ENCODE results near the gene ISG15.
"Not testable (repeated sequence)": the region's sequence is repeated elsewhere in the genome, so short reads cannot be mapped to it uniquely, and the experiment has no call there.

The ISG15 gene

DNA sequence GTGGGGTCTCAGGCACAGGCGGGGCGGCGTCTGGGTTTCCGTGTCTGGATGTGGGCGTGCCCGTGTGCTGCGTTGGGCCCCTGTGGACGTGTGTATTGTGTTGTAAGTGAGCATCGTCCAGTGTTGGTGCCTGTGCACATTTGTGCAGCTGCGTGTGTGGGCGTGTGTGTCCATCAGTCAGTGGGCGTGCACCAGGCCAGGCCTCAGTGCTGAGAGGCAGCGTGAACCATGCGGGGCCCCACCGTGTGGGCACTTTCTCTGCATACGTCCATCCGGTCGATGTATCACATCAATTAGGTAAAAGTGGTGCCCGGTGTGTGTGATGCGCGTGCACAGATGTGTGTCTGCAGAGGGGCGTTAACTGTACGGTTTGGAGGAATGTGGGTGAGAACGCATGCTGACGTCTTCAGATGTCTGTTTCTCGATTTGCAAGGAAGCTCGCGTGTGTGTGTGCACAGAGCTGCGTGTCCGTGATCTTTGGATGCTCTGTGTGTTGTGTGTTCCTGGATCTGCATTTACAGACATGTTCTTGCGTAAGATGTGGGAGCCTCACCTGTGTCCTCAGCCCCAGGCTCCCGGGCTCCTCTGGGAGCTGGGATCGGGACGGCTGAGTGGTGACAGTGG lies 31.3 kb downstream of the ISG15 start:
- DNase-seq (ENCODE audit: low read depth, low spot score) = no peak

DNA sequence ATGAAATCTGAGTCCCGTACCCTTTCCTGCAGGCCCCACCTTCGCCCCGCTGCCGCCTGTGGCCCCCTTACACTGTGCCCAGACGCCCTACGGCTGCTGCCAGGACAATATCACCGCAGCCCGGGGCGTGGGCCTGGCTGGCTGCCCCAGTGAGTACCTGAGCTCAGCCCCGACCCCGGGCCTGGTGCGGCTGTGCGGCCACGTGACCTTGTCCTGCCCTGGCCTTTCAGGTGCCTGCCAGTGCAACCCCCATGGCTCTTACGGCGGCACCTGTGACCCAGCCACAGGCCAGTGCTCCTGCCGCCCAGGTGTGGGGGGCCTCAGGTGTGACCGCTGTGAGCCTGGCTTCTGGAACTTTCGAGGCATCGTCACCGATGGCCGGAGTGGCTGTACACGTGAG lies 31.8 kb downstream of the ISG15 start:
- no peak for DNase-seq (ENCODE audit: low read depth, low spot score)

DNA sequence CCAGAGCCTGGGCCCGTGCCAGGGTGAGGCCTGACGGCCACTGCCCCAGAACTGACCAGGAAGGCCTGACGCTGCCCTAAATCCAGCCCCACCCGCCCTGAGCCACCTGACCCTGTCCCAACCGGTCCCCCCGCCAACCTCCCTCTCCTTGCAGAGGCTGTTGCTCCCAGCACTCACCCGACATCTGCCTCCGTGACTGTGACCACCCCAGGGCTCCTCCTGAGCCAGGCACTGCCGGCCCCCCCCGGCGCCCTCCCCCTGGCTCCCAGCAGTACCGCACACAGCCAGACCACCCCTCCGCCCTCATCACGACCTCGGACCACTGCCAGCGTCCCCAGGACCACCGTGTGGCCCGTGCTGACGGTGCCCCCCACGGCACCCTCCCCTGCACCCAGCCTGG lies 32.9 kb downstream of the ISG15 start:
- DNase-seq (ENCODE audit: low read depth, low spot score) = no peak

DNA sequence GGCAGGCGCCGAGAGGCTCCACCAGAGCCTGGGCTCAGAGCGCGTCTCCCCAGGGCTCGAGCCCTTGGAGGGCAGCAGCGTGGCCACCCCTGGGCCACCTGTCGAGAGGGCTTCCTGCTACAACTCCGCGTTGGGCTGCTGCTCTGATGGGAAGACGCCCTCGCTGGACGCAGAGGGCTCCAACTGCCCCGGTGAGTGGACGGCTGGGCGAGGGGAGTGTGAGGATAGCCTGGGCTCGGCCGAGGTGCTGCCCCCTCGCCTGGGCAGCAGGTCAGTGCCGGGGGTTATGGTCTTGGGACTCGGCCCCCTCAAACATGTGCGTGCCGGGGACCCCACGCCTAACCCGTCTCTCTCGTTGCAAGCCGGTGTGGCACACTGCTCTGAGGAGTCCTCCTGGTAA lies 33.5 kb downstream of the ISG15 start:
- DNase-seq (ENCODE audit: low read depth, low spot score) = no peak

DNA sequence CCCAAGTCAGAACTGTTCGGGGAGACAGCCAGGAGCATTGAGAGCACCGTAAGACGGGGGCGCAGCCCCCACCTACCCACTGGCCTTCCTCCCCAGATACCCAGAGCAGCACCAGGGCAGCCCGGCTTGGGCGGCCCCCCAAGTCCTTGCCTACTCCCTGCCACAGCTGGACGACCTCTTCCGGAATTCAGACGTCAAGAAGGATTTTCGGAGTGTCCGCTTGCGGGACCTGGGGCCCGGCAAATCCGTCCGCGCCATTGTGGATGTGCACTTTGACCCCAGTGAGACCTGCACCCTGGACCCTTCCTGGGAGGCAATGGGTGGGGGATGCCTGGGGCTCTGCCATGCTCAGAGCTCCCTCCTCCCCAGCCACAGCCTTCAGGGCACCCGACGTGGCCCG lies 34.1 kb downstream of the ISG15 start:
- no peak for DNase-seq (ENCODE audit: low read depth, low spot score)

DNA sequence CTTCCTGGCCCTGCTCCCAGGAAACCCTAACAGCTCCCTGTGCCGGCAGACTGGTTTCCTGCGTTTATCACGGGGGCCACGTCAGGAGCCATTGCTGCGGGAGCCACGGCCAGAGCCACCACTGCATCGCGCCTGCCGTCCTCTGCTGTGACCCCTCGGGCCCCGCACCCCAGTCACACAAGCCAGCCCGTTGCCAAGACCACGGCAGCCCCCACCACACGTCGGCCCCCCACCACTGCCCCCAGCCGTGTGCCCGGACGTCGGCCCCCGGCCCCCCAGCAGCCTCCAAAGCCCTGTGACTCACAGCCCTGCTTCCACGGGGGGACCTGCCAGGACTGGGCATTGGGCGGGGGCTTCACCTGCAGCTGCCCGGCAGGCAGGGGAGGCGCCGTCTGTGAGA lies 34.7 kb downstream of the ISG15 start:
- no peak for DNase-seq (ENCODE audit: low read depth, low spot score)

DNA sequence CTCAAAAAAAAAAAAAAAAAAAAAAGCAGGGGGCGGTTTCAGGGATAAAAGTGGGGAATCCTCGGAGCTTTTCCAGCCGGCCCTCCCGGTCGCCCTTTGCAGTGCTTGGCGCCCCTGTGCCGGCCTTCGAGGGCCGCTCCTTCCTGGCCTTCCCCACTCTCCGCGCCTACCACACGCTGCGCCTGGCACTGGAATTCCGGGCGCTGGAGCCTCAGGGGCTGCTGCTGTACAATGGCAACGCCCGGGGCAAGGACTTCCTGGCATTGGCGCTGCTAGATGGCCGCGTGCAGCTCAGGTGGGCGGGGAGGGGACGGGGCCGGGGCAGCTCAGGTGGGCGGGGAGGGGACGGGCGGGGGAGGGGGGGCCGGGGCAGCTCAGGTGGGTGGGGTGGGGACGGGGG lies 35.5 kb downstream of the ISG15 start:
- DNase-seq (ENCODE audit: low read depth, low spot score) = no peak

DNA sequence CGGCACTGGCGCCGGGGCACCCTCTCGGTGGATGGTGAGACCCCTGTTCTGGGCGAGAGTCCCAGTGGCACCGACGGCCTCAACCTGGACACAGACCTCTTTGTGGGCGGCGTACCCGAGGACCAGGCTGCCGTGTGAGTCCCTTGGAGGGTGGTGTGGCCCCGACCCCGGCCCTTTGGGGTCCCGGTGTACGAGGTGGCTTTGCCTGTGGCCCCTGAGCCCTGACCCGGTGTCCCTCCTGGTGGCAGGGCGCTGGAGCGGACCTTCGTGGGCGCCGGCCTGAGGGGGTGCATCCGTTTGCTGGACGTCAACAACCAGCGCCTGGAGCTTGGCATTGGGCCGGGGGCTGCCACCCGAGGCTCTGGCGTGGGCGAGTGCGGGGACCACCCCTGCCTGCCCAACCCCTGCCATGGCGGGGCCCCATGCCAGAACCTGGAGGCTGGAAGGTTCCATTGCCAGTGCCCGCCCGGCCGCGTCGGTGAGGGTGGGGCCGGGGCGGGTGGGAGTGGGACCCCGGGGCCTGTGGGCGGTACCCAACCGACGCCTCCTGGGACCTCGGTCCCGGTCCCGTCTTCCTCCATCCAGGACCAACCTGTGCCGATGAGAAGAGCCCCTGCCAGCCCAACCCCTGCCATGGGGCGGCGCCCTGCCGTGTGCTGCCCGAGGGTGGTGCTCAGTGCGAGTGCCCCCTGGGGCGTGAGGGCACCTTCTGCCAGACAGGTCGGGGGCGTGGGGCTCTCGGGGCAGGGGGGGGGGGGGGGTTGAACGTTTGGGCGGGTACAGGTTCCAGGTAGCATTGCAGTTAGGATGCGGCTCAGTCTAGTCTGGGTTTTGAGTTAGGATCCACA lies 36.2 kb downstream of the ISG15 start:
- no peak for DNase-seq (ENCODE audit: low read depth, low spot score)

DNA sequence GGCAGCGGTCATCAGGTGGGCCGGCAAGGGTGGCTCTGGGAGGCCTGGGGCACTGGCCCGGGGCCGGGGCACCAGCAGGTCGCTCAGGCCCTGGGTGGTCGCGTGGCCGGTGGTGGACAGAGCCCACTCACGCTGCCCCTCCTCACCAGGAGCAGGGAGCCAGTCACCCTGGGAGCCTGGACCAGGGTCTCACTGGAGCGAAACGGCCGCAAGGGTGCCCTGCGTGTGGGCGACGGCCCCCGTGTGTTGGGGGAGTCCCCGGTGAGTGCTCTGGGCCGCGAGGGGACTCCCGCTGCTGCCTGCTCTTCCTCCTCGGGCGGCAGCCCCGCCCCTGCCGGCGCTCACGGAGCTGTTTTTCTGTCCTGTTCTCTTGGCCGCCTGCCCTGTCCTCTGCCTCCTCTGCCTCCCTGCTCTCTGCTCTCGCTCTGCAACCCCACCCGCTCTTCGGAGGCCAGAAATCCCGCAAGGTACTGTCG lies 37.3 kb downstream of the ISG15 start:
- no peak for DNase-seq (ENCODE audit: low read depth, low spot score)

DNA sequence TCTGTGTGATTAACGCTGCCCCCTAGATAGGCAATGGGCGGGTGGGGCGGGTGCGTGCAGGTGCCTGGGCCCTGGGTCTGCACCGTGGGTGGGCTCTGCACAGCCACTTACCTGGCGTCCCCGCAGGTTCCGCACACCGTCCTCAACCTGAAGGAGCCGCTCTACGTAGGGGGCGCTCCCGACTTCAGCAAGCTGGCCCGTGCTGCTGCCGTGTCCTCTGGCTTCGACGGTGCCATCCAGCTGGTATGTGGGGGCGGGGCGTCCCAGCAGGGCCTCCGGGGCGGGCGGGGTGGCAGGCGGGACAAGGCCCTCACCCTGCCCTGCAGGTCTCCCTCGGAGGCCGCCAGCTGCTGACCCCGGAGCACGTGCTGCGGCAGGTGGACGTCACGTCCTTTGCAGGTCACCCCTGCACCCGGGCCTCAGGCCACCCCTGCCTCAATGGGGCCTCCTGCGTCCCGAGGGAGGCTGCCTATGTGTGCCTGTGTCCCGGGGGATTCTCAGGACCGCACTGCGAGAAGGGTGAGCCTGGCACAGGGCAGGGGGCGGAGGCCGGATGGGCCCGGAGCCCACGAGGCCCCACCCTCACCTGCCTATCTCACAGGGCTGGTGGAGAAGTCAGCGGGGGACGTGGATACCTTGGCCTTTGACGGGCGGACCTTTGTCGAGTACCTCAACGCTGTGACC lies 38.0 kb downstream of the ISG15 start:
- DNase-seq (ENCODE audit: low read depth, low spot score) = no peak

DNA sequence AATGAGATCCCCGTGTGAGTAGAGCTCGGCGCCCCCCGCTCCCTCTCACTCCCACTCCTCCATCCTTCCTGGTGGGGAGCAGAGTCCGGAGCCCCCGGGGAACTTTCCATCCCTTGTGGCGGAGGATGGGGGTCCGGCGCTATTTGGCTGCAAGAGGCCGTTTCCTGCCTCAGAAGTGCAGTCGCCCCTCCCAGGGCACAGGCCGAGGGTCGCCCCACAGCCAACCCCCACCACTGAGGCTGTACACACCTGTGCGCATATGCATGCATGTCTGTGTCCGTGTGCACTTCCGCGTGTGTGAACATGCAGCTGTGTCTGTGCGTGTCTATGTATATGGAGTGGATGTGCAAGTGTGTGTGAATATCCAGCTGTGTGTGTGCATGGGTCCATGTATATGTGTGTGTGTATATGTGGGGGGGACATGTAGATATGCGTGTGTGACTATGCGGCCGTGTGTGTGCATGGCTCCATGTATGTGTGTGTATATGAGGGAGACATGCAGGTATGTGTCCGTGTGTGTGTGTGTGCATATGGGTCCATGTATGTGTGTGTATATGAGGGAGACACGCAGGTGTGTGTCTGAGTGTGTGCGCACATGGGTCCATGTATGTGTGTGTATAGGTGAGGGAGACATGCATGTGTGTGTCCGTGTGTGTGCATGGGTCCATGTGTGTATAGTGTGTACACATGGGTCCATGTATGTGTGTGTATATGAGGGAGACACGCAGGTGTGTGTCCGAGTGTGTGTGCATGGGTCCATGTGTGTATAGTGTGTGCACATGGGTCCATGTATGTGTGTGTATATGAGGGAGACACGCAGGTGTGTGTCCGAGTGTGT lies 38.9 kb downstream of the ISG15 start:
- DNase-seq (ENCODE audit: low read depth, low spot score) = no peak

DNA sequence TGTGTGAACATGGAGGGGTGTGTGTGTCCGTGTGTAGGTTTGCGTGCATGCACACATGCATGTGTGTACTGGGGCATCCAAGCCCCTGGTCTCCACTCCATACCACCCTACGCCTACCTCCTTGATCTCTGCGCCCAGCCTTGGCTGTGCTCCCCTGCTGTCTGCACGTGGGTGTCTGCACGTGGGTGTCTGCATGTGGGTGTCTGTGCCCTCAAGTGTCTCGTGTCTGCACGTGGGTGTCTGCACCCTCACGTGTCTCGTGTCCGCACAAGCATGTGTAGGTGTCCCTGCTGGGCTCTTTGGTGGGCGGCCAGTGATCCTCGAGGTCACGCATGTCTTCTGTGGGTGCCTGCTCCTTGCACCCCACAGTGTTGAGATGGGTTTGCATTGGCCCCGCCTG lies 39.7 kb downstream of the ISG15 start:
- DNase-seq (ENCODE audit: low read depth, low spot score) = no peak

DNA sequence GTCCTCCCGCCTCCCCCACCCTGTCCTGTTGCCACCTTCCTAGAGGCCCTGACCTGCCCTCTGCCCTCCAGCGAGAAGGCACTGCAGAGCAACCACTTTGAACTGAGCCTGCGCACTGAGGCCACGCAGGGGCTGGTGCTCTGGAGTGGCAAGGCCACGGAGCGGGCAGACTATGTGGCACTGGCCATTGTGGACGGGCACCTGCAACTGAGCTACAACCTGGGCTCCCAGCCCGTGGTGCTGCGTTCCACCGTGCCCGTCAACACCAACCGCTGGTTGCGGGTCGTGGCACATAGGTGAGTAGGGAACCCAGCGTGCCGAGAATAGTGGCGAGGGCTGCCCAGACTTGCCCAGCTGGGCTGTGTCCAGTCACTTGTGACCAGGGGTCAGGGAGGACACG lies 40.4 kb downstream of the ISG15 start:
- no peak for DNase-seq (ENCODE audit: low read depth, low spot score)

DNA sequence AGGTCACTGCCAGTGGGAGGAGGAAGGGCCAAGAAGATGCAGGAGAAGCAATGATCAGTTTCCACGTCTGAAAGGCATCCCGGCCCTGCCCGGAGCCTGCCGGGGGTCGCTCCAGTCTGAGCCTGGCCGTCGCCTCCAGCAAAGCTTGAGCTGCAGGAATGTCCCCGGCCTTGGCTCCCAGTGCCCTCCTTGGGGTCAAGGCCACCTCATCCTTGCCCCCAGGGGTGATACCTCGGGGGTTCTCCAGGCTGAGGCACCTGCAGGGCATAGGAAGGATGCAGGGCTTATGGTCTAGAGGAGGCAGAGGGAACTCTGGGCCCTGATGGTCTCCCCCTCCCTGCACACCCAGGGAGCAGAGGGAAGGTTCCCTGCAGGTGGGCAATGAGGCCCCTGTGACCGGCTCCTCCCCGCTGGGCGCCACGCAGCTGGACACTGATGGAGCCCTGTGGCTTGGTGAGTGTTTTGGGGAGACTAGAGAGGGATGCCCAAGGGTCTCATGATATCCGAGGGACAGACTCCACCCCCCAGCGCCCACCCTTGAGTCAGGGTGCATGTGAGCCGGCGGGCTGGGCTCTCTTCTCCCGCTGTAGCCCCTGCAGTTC lies 40.9 kb downstream of the ISG15 start:
- DNase-seq (ENCODE audit: low read depth, low spot score) = no peak

DNA sequence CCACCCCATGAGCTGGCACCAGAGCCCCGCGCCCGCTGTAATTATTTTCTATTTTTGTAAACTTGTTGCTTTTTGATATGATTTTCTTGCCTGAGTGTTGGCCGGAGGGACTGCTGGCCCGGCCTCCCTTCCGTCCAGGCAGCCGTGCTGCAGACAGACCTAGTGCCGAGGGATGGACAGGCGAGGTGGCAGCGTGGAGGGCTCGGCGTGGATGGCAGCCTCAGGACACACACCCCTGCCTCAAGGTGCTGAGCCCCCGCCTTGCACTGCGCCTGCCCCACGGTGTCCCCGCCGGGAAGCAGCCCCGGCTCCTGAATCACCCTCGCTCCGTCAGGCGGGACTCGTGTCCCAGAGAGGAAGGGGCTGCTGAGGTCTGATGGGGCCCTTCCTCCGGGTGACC lies 41.7 kb downstream of the ISG15 start:
- no peak for DNase-seq (ENCODE audit: low read depth, low spot score)

DNA sequence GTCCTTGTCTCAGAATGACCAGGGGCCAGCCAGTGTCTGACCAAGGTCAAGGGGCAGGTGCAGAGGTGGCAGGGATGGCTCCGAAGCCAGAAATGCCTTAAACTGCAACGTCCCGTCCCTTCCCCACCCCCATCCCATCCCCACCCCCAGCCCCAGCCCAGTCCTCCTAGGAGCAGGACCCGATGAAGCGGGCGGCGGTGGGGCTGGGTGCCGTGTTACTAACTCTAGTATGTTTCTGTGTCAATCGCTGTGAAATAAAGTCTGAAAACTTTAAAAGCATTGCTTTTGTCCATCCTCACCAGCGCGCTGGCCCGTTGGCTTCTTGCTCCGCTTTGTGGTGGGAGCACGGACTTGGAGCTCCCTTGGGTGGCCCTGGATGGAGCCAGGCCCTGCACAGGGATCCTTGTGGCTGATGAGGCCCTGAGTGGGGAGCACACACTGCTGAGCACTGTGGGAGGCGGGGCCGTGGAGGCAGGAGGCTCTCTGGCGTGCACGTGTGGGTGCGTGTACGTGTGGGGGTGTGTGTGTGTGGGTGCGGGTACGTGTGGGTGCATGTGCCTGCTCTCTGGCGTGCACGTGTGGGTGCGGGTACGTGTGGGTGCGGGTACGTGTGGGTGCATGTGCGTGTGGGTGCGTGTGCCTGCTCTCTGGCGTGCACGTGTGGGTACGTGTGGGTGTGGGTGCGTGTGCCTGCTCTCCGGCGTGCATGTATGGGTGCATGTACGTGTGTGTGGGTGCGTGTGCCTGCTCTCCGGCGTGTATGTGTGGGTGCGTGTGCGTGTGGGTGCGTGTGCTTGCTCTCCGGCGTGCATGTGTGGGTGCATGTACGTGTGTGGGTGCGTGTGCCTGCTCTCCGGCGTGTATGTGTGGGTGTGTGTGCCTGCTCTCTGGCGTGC lies 42.8 kb downstream of the ISG15 start:
- DNase-seq (ENCODE audit: low read depth, low spot score) = no peak

DNA sequence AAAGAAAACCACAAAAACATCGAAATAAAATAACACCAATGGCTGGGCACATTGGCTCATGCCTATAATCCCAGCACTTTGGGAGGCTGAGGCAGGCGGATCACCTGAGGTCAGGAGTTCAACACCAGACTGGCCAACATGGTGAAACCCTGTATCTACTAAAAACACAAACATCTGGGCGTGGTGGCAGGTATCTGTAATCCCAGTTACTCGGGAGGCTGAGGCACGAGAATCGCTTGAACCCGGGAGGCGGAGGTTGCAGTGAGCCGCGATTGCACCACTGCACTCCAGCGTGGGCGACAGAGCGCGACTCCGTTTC lies 44.4 kb downstream of the ISG15 start:
- not testable (repeated sequence) for DNase-seq (ENCODE audit: low read depth, low spot score)

DNA sequence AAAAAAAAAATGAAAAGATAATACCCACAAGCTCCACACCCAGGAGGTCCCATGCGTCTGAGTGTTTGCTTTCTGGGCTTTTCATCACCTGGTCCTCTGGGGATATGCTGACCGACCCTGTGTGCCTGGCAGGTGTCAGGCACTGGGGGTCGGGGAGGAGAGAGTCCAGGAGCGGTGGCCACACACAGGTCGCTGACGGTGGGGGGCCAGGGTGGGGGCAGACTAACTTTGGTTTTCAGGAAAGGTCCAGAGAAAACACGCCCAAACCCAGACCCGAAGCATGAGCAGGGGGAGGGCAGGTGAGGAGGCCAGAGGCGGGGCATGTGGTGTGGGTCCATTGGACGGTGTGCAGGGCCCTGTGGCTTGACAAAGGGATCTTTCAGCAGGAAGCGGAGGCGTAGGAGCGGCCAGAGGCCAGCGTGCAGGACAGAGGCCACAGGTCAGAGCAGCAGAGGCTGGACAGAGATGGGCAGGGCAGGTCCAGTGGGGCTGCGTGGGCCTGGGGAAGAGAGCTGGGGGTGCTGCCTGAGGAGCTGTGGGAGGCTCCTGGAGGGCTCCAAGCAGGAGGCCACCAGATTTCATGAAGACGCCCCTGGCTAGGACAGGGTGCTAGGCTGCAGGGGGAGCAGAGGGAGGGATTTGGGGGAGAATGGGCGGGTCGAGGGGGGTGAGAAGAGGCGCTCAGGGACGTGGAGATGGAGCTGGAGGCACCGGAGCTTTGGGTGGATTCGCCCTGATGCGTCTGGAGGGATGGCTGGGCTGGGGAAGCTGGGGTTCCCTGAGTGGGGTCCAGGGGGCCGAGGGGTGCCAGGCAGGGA lies 45.0 kb downstream of the ISG15 start:
- no peak for DNase-seq (ENCODE audit: low read depth, low spot score)

DNA sequence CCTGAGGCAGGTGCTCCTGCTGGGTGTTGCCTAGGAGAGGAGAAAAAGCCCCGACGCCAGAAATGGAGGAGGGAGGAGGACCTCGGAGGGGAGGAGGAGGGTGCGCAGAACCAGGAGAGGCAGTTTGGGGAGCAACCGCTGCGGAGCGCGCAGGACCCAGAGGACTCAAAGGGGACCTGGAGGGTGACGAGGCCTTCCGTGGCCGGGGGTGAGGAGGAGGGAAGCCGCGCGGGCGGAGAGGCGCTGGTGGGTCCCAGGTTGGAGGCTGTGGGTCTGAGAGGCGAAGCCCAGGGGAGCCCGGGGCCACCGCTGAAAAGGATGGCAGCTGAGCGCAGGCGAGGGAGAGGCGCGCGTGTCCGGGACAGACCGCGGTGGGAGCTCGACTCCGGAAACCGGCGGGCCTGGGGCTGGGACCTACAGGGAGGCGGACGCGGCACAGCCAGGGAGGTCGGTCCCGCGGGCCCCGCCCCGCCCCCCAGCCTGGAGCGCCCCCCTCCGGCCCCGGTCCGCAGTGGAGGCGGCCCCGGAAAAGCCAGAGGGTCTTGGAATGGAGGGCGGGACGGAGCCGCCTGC lies 45.7 kb downstream of the ISG15 start:
- DNase-seq (ENCODE audit: low read depth, low spot score) = no peak
